ENCODE data around the gene CLSTN2. TPM values are rescaled to one million over a fixed set of nuclear protein-coding genes. Genes with fewer than 3 reads are reported as not detected.

The CLSTN2 gene
- total and polyA plus RNA-seq, 2 of the 8 experiments (the other 6 are each of a cell fraction or from before 2014, with no cell fraction given) = 0.39 to 0.52 TPM

DNA sequence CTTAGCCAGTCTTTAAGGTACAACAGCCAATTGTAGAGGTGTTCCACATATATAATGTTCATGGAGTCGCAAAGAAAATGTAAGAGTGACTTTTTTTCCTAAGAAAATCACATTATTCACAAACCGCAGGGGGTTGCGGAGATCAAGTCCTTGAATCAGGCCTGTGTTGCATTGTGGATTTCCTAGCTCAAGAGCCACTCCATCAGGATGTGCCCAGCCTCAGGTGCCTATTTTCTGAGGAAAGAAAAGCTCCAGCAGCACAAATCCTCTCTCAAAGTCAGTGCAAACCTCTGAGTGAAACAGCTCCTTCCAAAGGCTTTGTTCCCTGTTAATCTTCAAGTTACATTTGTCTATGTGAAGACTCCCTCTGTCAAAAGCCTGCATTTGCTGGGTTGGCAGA, 349.4 kb downstream of the CLSTN2 start (continued):
- TF ChIP-seq RNF2 (IDR thresholded peaks at IDR 0.05; ENCODE audit: borderline replicate concordance, low read depth, low read length, missing control alignments, poor library complexity, severe bottlenecking) (no peak), HDAC6 (IDR thresholded peaks at IDR 0.05; ENCODE audit: low read depth, low read length) (no peak), SUZ12 (IDR thresholded peaks at IDR 0.05; ENCODE audit: low read length) (no peak), CHD2 (IDR thresholded peaks at IDR 0.05; ENCODE audit: low read length) (no peak)

Measured in H1 (cell line).